K562 (cell line): ENCODE measurements around the gene PRR7. TPM values are rescaled to one million over a fixed set of nuclear protein-coding genes. Genes with fewer than 3 reads are reported as not detected.

ENCODE experiments used
- NUFIP1 ChIP-seq: fragments of 450-650 bp; IDR thresholded peaks from 2 replicates; pipeline ENCODE4 v1.6.1; 2018; ENCODE audit not compliant: partially characterized antibody
- SRSF7 ChIP-seq: fragments of 200-400 bp; formaldehyde crosslinking; optimal IDR thresholded peaks from 2 replicates; pipeline ENCODE3; 2017; ENCODE audit warnings: mild to moderate bottlenecking, low read depth, low read length
- U2AF2 ChIP-seq: fragments of 200-400 bp; formaldehyde crosslinking; optimal IDR thresholded peaks from 2 replicates; pipeline ENCODE3; 2017; ENCODE audit warnings: low read depth, mild to moderate bottlenecking, low read length
- XRCC4 ChIP-seq: IDR thresholded peaks from one replicate; pipeline ENCODE4 v1.6.1; 2011; ENCODE audit not compliant: insufficient read depth, insufficient read length; ENCODE audit errors: extremely low read depth
- ZSCAN29 ChIP-seq: fragments of 450-650 bp; IDR thresholded peaks from 2 replicates; pipeline ENCODE4 v1.6.1; 2017
- polyA plus RNA-seq, 8 experiments: library from polyadenylated mRNA; depleted of rRNA in 4 of 8; stranded (reverse) in 5 of 8; unstranded in 3 of 8; fragments of >200 nt; fragmentation: Nextera tagmentation in 2 of 8; fragmentation: Illumina TruSeq in 1 of 8; extraction: Ambion mirVana in 2 of 8; extraction: Trizol in 1 of 8; gene quantifications; 2 replicates each; pipeline versions ENCODE4 v1.2.1 to v1.2.3, GENCODE V29; 2011 to 2014; ENCODE audit warnings: inconsistent platforms in 1 of 8, missing spikeins in 1 of 8
- total RNA-seq, 7 experiments: library from RNA; depleted of rRNA in 6 of 7; stranded (reverse); fragments of >200 nt in 6 of 7; fragmentation: Illumina TruSeq in 2 of 7; extraction: Trizol in 2 of 7; gene quantifications; 2 replicates each; pipeline versions ENCODE4 v1.2.1 to v1.2.3, GENCODE V29; 2011 to 2021; ENCODE audit warnings: low replicate concordance in 1 of 7
- TF ChIP-seq, protein P1 (sequence below), 2 experiments: fragments of 450-650 bp in 1 of 2; sonication (generic) in 1 of 2; formaldehyde crosslinking in 1 of 2; IDR thresholded peaks; 2 replicates each; pipeline versions ENCODE4 v1.7.1 to v1.9.0; 2016 to 2022; ENCODE audit warnings: inconsistent platforms in 1 of 2, mild to moderate bottlenecking in 1 of 2, missing genetic modification reagents in 1 of 2
- TF ChIP-seq, protein P2 (sequence below): fragments of 250-450 bp; sonication (Bioruptor Pico); IDR thresholded peaks from 2 replicates; pipeline ENCODE4 v1.4.0; 2020; ENCODE audit warnings: borderline replicate concordance
- TF ChIP-seq, protein P3 (sequence below): sonication (generic); formaldehyde crosslinking; IDR thresholded peaks from 2 replicates; pipeline ENCODE4 v1.9.0; 2022; ENCODE audit warnings: mild to moderate bottlenecking, missing genetic modification reagents

Gene PRR7
- total and polyA plus RNA-seq, 9 of the 15 experiments (the other 6 are each of a cell fraction or from before 2014, with no cell fraction given) = 0.80 to 11.3 (median 10.4) TPM; not detected in 4

GRCh38 chr5:177403102-177403791, 43.4 kb upstream of the PRR7 start (continued):
- TF ChIP-seq, protein P1, sequence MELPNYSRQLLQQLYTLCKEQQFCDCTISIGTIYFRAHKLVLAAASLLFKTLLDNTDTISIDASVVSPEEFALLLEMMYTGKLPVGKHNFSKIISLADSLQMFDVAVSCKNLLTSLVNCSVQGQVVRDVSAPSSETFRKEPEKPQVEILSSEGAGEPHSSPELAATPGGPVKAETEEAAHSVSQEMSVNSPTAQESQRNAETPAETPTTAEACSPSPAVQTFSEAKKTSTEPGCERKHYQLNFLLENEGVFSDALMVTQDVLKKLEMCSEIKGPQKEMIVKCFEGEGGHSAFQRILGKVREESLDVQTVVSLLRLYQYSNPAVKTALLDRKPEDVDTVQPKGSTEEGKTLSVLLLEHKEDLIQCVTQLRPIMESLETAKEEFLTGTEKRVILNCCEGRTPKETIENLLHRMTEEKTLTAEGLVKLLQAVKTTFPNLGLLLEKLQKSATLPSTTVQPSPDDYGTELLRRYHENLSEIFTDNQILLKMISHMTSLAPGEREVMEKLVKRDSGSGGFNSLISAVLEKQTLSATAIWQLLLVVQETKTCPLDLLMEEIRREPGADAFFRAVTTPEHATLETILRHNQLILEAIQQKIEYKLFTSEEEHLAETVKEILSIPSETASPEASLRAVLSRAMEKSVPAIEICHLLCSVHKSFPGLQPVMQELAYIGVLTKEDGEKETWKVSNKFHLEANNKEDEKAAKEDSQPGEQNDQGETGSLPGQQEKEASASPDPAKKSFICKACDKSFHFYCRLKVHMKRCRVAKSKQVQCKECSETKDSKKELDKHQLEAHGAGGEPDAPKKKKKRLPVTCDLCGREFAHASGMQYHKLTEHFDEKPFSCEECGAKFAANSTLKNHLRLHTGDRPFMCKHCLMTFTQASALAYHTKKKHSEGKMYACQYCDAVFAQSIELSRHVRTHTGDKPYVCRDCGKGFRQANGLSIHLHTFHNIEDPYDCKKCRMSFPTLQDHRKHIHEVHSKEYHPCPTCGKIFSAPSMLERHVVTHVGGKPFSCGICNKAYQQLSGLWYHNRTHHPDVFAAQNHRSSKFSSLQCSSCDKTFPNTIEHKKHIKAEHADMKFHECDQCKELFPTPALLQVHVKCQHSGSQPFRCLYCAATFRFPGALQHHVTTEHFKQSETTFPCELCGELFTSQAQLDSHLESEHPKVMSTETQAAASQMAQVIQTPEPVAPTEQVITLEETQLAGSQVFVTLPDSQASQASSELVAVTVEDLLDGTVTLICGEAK (IDR thresholded peaks at IDR 0.05) = no peak
- TF ChIP-seq, protein P1 (CRISPR knock-in tag; IDR thresholded peaks at IDR 0.05) = no peak
- TF ChIP-seq U2AF2 (no peak), NUFIP1 (no peak), XRCC4 (no peak), ZSCAN29 (no peak), SRSF7 (peak; percentile 70)
- TF ChIP-seq, protein P2, sequence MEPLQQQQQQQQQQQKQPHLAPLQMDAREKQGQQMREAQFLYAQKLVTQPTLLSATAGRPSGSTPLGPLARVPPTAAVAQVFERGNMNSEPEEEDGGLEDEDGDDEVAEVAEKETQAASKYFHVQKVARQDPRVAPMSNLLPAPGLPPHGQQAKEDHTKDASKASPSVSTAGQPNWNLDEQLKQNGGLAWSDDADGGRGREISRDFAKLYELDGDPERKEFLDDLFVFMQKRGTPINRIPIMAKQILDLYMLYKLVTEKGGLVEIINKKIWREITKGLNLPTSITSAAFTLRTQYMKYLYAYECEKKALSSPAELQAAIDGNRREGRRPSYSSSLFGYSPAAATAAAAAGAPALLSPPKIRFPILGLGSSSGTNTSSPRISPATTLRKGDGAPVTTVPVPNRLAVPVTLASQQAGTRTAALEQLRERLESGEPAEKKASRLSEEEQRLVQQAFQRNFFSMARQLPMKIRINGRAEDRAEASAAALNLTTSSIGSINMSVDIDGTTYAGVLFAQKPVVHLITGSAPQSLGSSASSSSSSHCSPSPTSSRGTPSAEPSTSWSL = no peak
- TF ChIP-seq, protein P3, sequence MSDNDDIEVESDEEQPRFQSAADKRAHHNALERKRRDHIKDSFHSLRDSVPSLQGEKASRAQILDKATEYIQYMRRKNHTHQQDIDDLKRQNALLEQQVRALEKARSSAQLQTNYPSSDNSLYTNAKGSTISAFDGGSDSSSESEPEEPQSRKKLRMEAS (CRISPR knock-in tag) = peak; percentile 31; the same call in 1 of the 2 replicates
